DMS 273 (cell line): Measurements from ENCODE around the gene ARHGAP45.

Experiments used
- DNase-seq: peaks from one replicate; lab custom pipeline; 2025; ENCODE audit not compliant: unreplicated experiment; lab: John Stamatoyannopoulos, UW

The ARHGAP45 gene

GRCh38 chr19:1102407-1103131 is 35.6 kb downstream of the ARHGAP45 start:
- peak; percentile 43 for DNase-seq

GRCh38 chr19:1103132-1103707 is 36.3 kb downstream of the ARHGAP45 start:
- DNase-seq = no peak

GRCh38 chr19:1103708-1104310 is 36.8 kb downstream of the ARHGAP45 start, which contains the start of gene GPX4:
GPX4 (plus strand) TSS chr19:1103994; CDS start chr19:1104044, 50 bp downstream.
- peak; percentile 100 for DNase-seq

- peak; percentile 87 for DNase-seq
Measured at GRCh38 chr19:1104311-1105007, 37.5 kb downstream of the ARHGAP45 start.

GRCh38 chr19:1105008-1105872 is 38.3 kb downstream of the ARHGAP45 start:
- DNase-seq = peak; percentile 74

- DNase-seq = no peak
Measured at GRCh38 chr19:1105873-1106840, 39.2 kb downstream of the ARHGAP45 start.

- DNase-seq = peak; percentile 62
Measured at GRCh38 chr19:1106841-1107660, 40.1 kb downstream of the ARHGAP45 start.

- no peak for DNase-seq
Measured at GRCh38 chr19:1107661-1108261, 40.8 kb downstream of the ARHGAP45 start.

- DNase-seq = no peak
Measured at GRCh38 chr19:1108291-1109031, 41.5 kb downstream of the ARHGAP45 start.

- no peak for DNase-seq
Measured at GRCh38 chr19:1109032-1109551, 42.1 kb downstream of the ARHGAP45 start.

- DNase-seq = no peak
Measured at GRCh38 chr19:1109697-1110671, 43.0 kb downstream of the ARHGAP45 start.

- peak; percentile 58 for DNase-seq
Measured at GRCh38 chr19:1110809-1111640, 44.1 kb downstream of the ARHGAP45 start.

- DNase-seq = no peak
Measured at GRCh38 chr19:1111641-1112267, 44.8 kb downstream of the ARHGAP45 start.

- no peak for DNase-seq
Measured at GRCh38 chr19:1112268-1113029, 45.5 kb downstream of the ARHGAP45 start.
